OCI-LY3 (cell line): ENCODE data around the gene CAPN7.

Experiments used
- H2AFZ ChIP-seq: fragments of 200-600, 300-600 bp; shearing (Covaris generic); 2 replicates; pipeline ENCODE4 v1.6.0; 2014; ENCODE audit warnings: antibody characterized with exemption, low read depth, low read length
- H3K27ac ChIP-seq: fragments of 200-600, 300-600 bp; sonication (generic); 2 replicates; pipeline ENCODE4 v1.5.1; 2014; ENCODE audit warnings: mild to moderate bottlenecking, low read length, moderate library complexity, mixed read lengths
- H3K27me3 ChIP-seq: fragments of 200-600, 300-600 bp; sonication (generic); 2 replicates; pipeline ENCODE4 v1.6.1; 2014; ENCODE audit warnings: low read depth, low read length, mixed read lengths
- H3K36me3 ChIP-seq: fragments of 200-600, 300-600 bp; sonication (generic); replicated peaks from 2 replicates; pipeline ENCODE3; 2014; ENCODE audit warnings: low read depth, low read length, mixed read lengths
- H3K4me1 ChIP-seq: fragments of 300-600, 200-600 bp; sonication (generic); 2 replicates; pipeline ENCODE4 v1.6.1; 2014; ENCODE audit warnings: low read length, mixed read lengths
- H3K4me2 ChIP-seq: fragments of 200-600, 300-600 bp; sonication (generic); 2 replicates; pipeline ENCODE4 v1.6.1; 2014; ENCODE audit warnings: low read length, mixed read lengths
- H3K4me3 ChIP-seq: fragments of 300-600, 200-600 bp; sonication (generic); 2 replicates; pipeline ENCODE4 v1.5.1; 2014; ENCODE audit warnings: antibody characterized with exemption, mild to moderate bottlenecking, low read length, moderate library complexity
- H3K79me2 ChIP-seq: fragments of 300-600, 200-600 bp; shearing (Covaris generic); 2 replicates; pipeline ENCODE4 v1.6.1; 2014; ENCODE audit warnings: mild to moderate bottlenecking, low read length, mixed read lengths
- H3K9ac ChIP-seq: fragments of 300-600, 200-600 bp; shearing (Covaris generic); 2 replicates; pipeline ENCODE4 v1.6.0; 2014; ENCODE audit warnings: mild to moderate bottlenecking, low read length, moderate library complexity
- H3K9me3 ChIP-seq: fragments of 200-600, 300-600 bp; shearing (Covaris generic); 2 replicates; pipeline ENCODE4 v1.6.1; 2014; ENCODE audit warnings: low read length, mixed read lengths; ENCODE audit not compliant: insufficient read depth
- H4K20me1 ChIP-seq: fragments of 200-600, 300-600 bp; sonication (generic); 2 replicates; pipeline ENCODE4 v1.6.1; 2016; ENCODE audit warnings: low read length, mixed read lengths; ENCODE audit not compliant: insufficient read depth
- CTCF ChIP-seq: fragments of 200-600, 300-600 bp; sonication (generic); IDR thresholded peaks from 2 replicates; pipeline ENCODE4 v1.5.1; 2014; ENCODE audit warnings: antibody characterized with exemption, low read length, low read depth
- EZH2phosphoT487 ChIP-seq: fragments of 200-600 bp; shearing (Covaris generic); IDR thresholded peaks from 2 replicates; pipeline ENCODE4 v1.6.1; 2018; ENCODE audit warnings: antibody characterized with exemption, mixed run types, low read depth

Gene CAPN7

GRCh38 chr3:15291589-15292541 is 85.8 kb downstream of the CAPN7 start:
- no peak overlapping the region for H3K4me3 ChIP-seq
- no peak overlapping the region for H2AFZ ChIP-seq
- no peaks in the 10 kb centered on the region for H3K9me3 ChIP-seq
- no peak overlapping the region for H3K27ac ChIP-seq
- H3K36me3 ChIP-seq, result peaks cover 62% of the 10 kb centered on the region
- H4K20me1 ChIP-seq, result peaks cover 90% of the 10 kb centered on the region
- peaks cover 84% of the 10 kb centered on the region for H3K79me2 ChIP-seq
- H3K4me2 ChIP-seq, result peak overlapping the region; percentile 0; the same call in 1 of the 2 replicates
- no peak for TF ChIP-seq EZH2phosphoT487
- TF ChIP-seq CTCF, result no peak
- H3K4me1 ChIP-seq, result peaks cover 20% of the 10 kb centered on the region
- no peak overlapping the region for H3K9ac ChIP-seq
- H3K27me3 ChIP-seq, result no peaks in the 10 kb centered on the region

GRCh38 chr3:15292765-15293522 is 86.9 kb downstream of the CAPN7 start:
- no peak overlapping the region for H3K4me3 ChIP-seq
- no peak overlapping the region for H3K4me2 ChIP-seq
- no peak overlapping the region for H3K27ac ChIP-seq
- peaks cover 83% of the 10 kb centered on the region for H3K79me2 ChIP-seq
- peaks cover 20% of the 10 kb centered on the region for H3K4me1 ChIP-seq
- peaks cover 89% of the 10 kb centered on the region for H4K20me1 ChIP-seq
- H3K9ac ChIP-seq, result no peak overlapping the region
- peaks cover 61% of the 10 kb centered on the region for H3K36me3 ChIP-seq
- H3K9me3 ChIP-seq, result no peaks in the 10 kb centered on the region
- no peak for TF ChIP-seq CTCF
- TF ChIP-seq EZH2phosphoT487, result no peak
- H3K27me3 ChIP-seq, result no peaks in the 10 kb centered on the region
- no peak overlapping the region for H2AFZ ChIP-seq

GRCh38 chr3:15294929-15295328 is 88.9 kb downstream of the CAPN7 start:
- Histone ChIP-seq H3K4me2 (no peak overlapping the region), H3K79me2 (peaks cover 81% of the 10 kb centered on the region), H3K27me3 (no peaks in the 10 kb centered on the region), H2AFZ (no peak overlapping the region), H3K9me3 (no peaks in the 10 kb centered on the region), H3K36me3 (peaks cover 65% of the 10 kb centered on the region), H3K27ac (no peak overlapping the region), H3K4me3 (no peak overlapping the region), H4K20me1 (peaks cover 87% of the 10 kb centered on the region), H3K4me1 (peaks cover 25% of the 10 kb centered on the region), H3K9ac (no peak overlapping the region)
- TF ChIP-seq EZH2phosphoT487, result no peak
- TF ChIP-seq CTCF, result no peak

GRCh38 chr3:15295506-15295905 is 89.5 kb downstream of the CAPN7 start:
- Histone ChIP-seq H4K20me1 (peaks cover 92% of the 10 kb centered on the region), H3K4me1 (peaks cover 24% of the 10 kb centered on the region), H3K9ac (no peak overlapping the region), H3K27ac (no peak overlapping the region), H2AFZ (no peak overlapping the region), H3K9me3 (no peaks in the 10 kb centered on the region), H3K4me2 (no peak overlapping the region), H3K4me3 (no peak overlapping the region), H3K27me3 (no peaks in the 10 kb centered on the region), H3K79me2 (peaks cover 84% of the 10 kb centered on the region), H3K36me3 (peaks cover 69% of the 10 kb centered on the region)
- TF ChIP-seq EZH2phosphoT487, result no peak
- TF ChIP-seq CTCF, result no peak
